Measurements from ENCODE around the gene FLRT1. TPM values are rescaled to one million over a fixed set of nuclear protein-coding genes. Genes with fewer than 3 reads are reported as not detected.

FLRT1 gene
- total and polyA plus RNA-seq, 2 of the 13 experiments (the other 11 are each of a cell fraction or from before 2014, with no cell fraction given): 0.02 to 0.08 TPM

DNA sequence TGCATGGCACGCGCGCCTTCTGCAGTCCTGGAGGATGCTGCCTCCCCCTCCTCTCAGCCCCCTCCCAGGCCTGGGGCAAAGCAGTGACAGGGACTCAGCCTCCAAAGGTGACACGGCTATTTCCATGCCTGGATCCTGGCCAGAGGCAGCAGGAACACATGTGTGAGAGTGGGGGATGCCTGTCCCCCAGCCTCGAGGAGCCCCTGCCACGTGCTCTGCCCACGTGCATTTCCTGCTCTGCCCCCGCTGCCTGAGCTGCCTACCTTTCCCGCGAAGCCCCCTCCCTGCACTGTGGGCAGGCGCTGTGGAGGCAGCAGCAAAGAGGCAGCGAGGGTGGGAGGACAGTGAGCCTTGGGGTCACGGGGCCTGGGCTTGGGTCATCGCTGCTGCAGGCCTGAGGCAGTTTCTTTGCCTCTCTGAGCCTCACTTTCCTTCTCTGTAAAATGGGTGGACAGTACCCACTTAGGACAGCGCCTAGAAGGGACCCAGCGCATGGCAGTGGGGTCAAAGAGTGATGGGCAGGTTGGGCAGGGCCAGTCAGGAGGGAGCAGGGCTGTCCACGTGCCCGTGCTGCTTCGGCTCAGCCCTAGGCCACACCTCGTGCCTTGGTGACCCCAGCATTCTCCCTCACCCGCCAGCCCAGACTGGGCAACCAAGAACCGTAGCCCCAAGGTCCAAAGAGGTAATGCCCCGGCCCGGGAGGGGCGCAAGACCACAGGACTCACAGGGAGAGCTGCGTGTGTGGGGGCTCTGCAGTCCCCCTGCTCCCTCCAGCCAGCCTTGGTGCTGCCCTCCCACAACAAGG is 48.6 kb downstream of the FLRT1 start:
- no peak overlapping the region; a peak in 1 of 6 replicates for H3K4me3 ChIP-seq (replicated peaks in 1 of 3; ENCODE audit: insufficient read depth in 1 of 3, low read depth in 2 of 3, low read length in 3 of 3)
- peak overlapping the region; percentile 38; the same call in 1 of the 2 replicates for H3K9ac ChIP-seq (ENCODE audit: insufficient read depth, low read depth, low read length)
- intact Hi-C loops (cut with micrococcal nuclease; ENCODE audit: unreplicated experiment) (no loop called here), in situ Hi-C loops (cut with HindIII; ENCODE audit: extremely low pct_ligation_motif_present, low pct_unique_long_range_greater_than_20kb) (no loop called here)
- H3K79me2 ChIP-seq (ENCODE audit: insufficient read depth, low read length): no peaks in the 10 kb centered on the region
- H3K9me3 ChIP-seq (ENCODE audit: low read length): no peaks in the 10 kb centered on the region
- H3K27me3 ChIP-seq (ENCODE audit: control insufficient read depth in 1 of 2, insufficient read depth in 2 of 2, low read length in 2 of 2): no peaks in the 10 kb centered on the region; a peak in 1 of 5 replicates
- ATAC-seq (no peak), DNase-seq (ENCODE audit: low spot score) (no peak), FAIRE-seq (no peak)
- no peak overlapping the region for H3K27ac ChIP-seq (ENCODE audit: extremely low read length, insufficient read depth, low read length)
- POLR2A ChIA-PET: interaction anchor here (1.2 to 2.0 kb wide), 2 partner anchors 14 to 15 kb away, joined by 3 to 7 read pairs; no protein-coding TSS in a partner anchor
- 99% methylated on average over 13 of the region's 26 CpGs for WGBS (ENCODE audit: low lambda C conversion rate)
- H3K36me3 ChIP-seq (replicated peaks in 1 of 2; ENCODE audit: control insufficient read depth in 1 of 2, insufficient read depth in 2 of 2, low read length in 2 of 2): no peaks in the 10 kb centered on the region
- peak overlapping the region; percentile 61 for H3K4me2 ChIP-seq (ENCODE audit: low read depth, low read length)
- H3K4me1 ChIP-seq (ENCODE audit: insufficient read depth, low read length): peaks cover 31% of the 10 kb centered on the region
- no peak overlapping the region for H2AFZ ChIP-seq (ENCODE audit: low read length)
- CTCF ChIA-PET (ENCODE audit: low intra/inter-chr PET ratio, low total read pairs): no interaction called here
- peaks cover 3% of the 10 kb centered on the region; the same call in 1 of the 2 replicates for H4K20me1 ChIP-seq (ENCODE audit: insufficient read depth, low read length)
- BruUV-seq (replicated peaks): no TSS peak
- TF ChIP-seq REXO4 (CRISPR knock-in tag; IDR thresholded peaks at IDR 0.05; ENCODE audit: borderline replicate concordance): no peak
- 0 out of 2 replicates have a peak, but pooled peaks have one; percentile 6 for TF ChIP-seq ZNF839 (CRISPR knock-in tag; IDR thresholded peaks at IDR 0.05; ENCODE audit: borderline replicate concordance)
- TF ChIP-seq, protein P1, sequence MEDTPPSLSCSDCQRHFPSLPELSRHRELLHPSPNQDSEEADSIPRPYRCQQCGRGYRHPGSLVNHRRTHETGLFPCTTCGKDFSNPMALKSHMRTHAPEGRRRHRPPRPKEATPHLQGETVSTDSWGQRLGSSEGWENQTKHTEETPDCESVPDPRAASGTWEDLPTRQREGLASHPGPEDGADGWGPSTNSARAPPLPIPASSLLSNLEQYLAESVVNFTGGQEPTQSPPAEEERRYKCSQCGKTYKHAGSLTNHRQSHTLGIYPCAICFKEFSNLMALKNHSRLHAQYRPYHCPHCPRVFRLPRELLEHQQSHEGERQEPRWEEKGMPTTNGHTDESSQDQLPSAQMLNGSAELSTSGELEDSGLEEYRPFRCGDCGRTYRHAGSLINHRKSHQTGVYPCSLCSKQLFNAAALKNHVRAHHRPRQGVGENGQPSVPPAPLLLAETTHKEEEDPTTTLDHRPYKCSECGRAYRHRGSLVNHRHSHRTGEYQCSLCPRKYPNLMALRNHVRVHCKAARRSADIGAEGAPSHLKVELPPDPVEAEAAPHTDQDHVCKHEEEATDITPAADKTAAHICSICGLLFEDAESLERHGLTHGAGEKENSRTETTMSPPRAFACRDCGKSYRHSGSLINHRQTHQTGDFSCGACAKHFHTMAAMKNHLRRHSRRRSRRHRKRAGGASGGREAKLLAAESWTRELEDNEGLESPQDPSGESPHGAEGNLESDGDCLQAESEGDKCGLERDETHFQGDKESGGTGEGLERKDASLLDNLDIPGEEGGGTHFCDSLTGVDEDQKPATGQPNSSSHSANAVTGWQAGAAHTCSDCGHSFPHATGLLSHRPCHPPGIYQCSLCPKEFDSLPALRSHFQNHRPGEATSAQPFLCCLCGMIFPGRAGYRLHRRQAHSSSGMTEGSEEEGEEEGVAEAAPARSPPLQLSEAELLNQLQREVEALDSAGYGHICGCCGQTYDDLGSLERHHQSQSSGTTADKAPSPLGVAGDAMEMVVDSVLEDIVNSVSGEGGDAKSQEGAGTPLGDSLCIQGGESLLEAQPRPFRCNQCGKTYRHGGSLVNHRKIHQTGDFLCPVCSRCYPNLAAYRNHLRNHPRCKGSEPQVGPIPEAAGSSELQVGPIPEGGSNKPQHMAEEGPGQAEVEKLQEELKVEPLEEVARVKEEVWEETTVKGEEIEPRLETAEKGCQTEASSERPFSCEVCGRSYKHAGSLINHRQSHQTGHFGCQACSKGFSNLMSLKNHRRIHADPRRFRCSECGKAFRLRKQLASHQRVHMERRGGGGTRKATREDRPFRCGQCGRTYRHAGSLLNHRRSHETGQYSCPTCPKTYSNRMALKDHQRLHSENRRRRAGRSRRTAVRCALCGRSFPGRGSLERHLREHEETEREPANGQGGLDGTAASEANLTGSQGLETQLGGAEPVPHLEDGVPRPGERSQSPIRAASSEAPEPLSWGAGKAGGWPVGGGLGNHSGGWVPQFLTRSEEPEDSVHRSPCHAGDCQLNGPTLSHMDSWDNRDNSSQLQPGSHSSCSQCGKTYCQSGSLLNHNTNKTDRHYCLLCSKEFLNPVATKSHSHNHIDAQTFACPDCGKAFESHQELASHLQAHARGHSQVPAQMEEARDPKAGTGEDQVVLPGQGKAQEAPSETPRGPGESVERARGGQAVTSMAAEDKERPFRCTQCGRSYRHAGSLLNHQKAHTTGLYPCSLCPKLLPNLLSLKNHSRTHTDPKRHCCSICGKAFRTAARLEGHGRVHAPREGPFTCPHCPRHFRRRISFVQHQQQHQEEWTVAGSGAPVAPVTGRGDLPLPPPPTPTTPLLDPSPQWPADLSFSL (CRISPR knock-in tag; IDR thresholded peaks at IDR 0.05): no peak
- TF ChIP-seq ZNF616 (CRISPR knock-in tag; IDR thresholded peaks at IDR 0.05; ENCODE audit: low read depth): no peak
- TF ChIP-seq ZNF563 (CRISPR knock-in tag; IDR thresholded peaks at IDR 0.05): no peak
- TF ChIP-seq, protein P2, sequence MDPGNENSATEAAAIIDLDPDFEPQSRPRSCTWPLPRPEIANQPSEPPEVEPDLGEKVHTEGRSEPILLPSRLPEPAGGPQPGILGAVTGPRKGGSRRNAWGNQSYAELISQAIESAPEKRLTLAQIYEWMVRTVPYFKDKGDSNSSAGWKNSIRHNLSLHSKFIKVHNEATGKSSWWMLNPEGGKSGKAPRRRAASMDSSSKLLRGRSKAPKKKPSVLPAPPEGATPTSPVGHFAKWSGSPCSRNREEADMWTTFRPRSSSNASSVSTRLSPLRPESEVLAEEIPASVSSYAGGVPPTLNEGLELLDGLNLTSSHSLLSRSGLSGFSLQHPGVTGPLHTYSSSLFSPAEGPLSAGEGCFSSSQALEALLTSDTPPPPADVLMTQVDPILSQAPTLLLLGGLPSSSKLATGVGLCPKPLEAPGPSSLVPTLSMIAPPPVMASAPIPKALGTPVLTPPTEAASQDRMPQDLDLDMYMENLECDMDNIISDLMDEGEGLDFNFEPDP (CRISPR knock-in tag; conservative IDR thresholded peaks at IDR 0.05): 0 out of 2 replicates have a peak, but pooled peaks have one; percentile 69
- peak; percentile 9; the same call in 1 of the 2 replicates for TF ChIP-seq HDAC1 (CRISPR knock-in tag; IDR thresholded peaks at IDR 0.05)
- 0 out of 2 replicates have a peak, but pooled peaks have one; percentile 10 for TF ChIP-seq ZMYM4 (CRISPR knock-in tag; IDR thresholded peaks at IDR 0.05)
- TF ChIP-seq ZNF557 (CRISPR knock-in tag; IDR thresholded peaks at IDR 0.05): no peak
- no peak for TF ChIP-seq SIN3B (IDR thresholded peaks at IDR 0.05; ENCODE audit: low read length)
- TF ChIP-seq, protein P3, sequence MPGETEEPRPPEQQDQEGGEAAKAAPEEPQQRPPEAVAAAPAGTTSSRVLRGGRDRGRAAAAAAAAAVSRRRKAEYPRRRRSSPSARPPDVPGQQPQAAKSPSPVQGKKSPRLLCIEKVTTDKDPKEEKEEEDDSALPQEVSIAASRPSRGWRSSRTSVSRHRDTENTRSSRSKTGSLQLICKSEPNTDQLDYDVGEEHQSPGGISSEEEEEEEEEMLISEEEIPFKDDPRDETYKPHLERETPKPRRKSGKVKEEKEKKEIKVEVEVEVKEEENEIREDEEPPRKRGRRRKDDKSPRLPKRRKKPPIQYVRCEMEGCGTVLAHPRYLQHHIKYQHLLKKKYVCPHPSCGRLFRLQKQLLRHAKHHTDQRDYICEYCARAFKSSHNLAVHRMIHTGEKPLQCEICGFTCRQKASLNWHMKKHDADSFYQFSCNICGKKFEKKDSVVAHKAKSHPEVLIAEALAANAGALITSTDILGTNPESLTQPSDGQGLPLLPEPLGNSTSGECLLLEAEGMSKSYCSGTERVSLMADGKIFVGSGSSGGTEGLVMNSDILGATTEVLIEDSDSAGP (CRISPR knock-in tag; IDR thresholded peaks at IDR 0.05; ENCODE audit: borderline replicate concordance): peak; percentile 34; the same call in 1 of the 2 replicates
- TF ChIP-seq, protein P4, sequence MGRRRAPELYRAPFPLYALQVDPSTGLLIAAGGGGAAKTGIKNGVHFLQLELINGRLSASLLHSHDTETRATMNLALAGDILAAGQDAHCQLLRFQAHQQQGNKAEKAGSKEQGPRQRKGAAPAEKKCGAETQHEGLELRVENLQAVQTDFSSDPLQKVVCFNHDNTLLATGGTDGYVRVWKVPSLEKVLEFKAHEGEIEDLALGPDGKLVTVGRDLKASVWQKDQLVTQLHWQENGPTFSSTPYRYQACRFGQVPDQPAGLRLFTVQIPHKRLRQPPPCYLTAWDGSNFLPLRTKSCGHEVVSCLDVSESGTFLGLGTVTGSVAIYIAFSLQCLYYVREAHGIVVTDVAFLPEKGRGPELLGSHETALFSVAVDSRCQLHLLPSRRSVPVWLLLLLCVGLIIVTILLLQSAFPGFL (CRISPR knock-in tag; IDR thresholded peaks at IDR 0.05): no peak
